Muscle of leg (tissue), 16 donors: ENCODE results near the gene RAB10. TPM values are rescaled to one million over a fixed set of nuclear protein-coding genes. Genes with fewer than 3 reads are reported as not detected.

Source experiments
- DNase-seq: peaks from one replicate; pipeline ENCODE4 v3.0.0; 2013
- H3K27ac ChIP-seq: one replicate; pipeline ENCODE4 v1.5.1; 2013; ENCODE audit warnings: mild to moderate bottlenecking, low read length, control low read depth
- H3K27me3 ChIP-seq: one replicate; pipeline ENCODE4 v1.6.1; 2013; ENCODE audit warnings: low read length; ENCODE audit not compliant: control insufficient read depth, insufficient read depth
- H3K36me3 ChIP-seq: one replicate; pipeline ENCODE4 v1.6.1; 2013; ENCODE audit warnings: low read length; ENCODE audit not compliant: control insufficient read depth, insufficient read depth
- H3K4me1 ChIP-seq: one replicate; pipeline ENCODE4 v1.6.1; 2013; ENCODE audit warnings: low read length; ENCODE audit not compliant: control insufficient read depth, insufficient read depth
- H3K4me3 ChIP-seq: one replicate; pipeline ENCODE4 v1.5.1; 2013; ENCODE audit warnings: low read length, control low read depth
- H3K9me3 ChIP-seq: replicated peaks from 2 replicates; pipeline ENCODE4 v1.6.1; 2013; ENCODE audit warnings: low read depth, low read length; ENCODE audit not compliant: control insufficient read depth
- WGBS: methylation state at CpG from one replicate; pipeline ENCODE4 v1.1.5; 2013; ENCODE audit warnings: missing lambda C conversion rate; ENCODE audit not compliant: insufficient coverage; 5-methylcytosine and 5-hydroxymethylcytosine counted together
- long read RNA-seq, 11 donors: transcript quantifications; one replicate each; lab custom pipeline, GENCODE V29; 2026
- polyA plus RNA-seq, 8 donors: library from polyadenylated mRNA; unstranded; fragments of 120-200 nt; gene quantifications; one replicate each; pipeline versions ENCODE4 v1.2.1 to v1.2.3, GENCODE V29; 2013; ENCODE audit warnings: inconsistent platforms in 1 of 8, low replicate concordance in 1 of 8; ENCODE audit not compliant: insufficient read length in 8 of 8, insufficient read depth in 1 of 8
- total RNA-seq: library from RNA; stranded (reverse); fragments of 120-200 nt; gene quantifications from one replicate; pipeline ENCODE4 v1.2.4, GENCODE V29; 2013

RAB10 gene
- 50.5 TPM for total RNA-seq
- 100 to 1,000 TPM in 4 of 8 donors, 10 to 100 TPM in 4; 69.6 to 107 (median 98.8) TPM for polyA plus RNA-seq
- long read RNA-seq, donor 1, transcript RAB10-201 (6 exons, 3,535 nt) = major isoform, 20 of 33 reads
- long read RNA-seq, donor 1, partial matches to known transcripts = 13 of 33 reads
- long read RNA-seq, donor 1, other reads (novel, unspliced or antisense) = 0 of 33 reads
- long read RNA-seq, donor 2, transcript RAB10-201 (6 exons, 3,535 nt) = major isoform, 6 of 6 reads
- long read RNA-seq, donor 2, partial matches to known transcripts = 0 of 6 reads
- long read RNA-seq, donor 2, other reads (novel, unspliced or antisense) = 0 of 6 reads
- long read RNA-seq, donor 3, transcript RAB10-201 (6 exons, 3,535 nt) = major isoform, 40 of 66 reads
- long read RNA-seq, donor 3, partial matches to known transcripts = 26 of 66 reads
- long read RNA-seq, donor 3, other reads (novel, unspliced or antisense) = 0 of 66 reads
- long read RNA-seq, donor 4, transcript RAB10-201 (6 exons, 3,535 nt) = major isoform, 20 of 29 reads
- long read RNA-seq, donor 4, partial matches to known transcripts = 9 of 29 reads
- long read RNA-seq, donor 4, other reads (novel, unspliced or antisense) = 0 of 29 reads
- long read RNA-seq, donor 5, transcript RAB10-201 (6 exons, 3,535 nt) = major isoform, 57 of 106 reads
- long read RNA-seq, donor 5, partial matches to known transcripts = 46 of 106 reads
- long read RNA-seq, donor 5, other reads (novel, unspliced or antisense) = 0 of 106 reads
- long read RNA-seq, donor 6, transcript RAB10-201 (6 exons, 3,535 nt) = major isoform, 57 of 122 reads
- long read RNA-seq, donor 6, partial matches to known transcripts = 65 of 122 reads
- long read RNA-seq, donor 6, other reads (novel, unspliced or antisense) = 0 of 122 reads
- long read RNA-seq, donor 7, transcript RAB10-201 (6 exons, 3,535 nt) = major isoform, 32 of 65 reads
- long read RNA-seq, donor 7, partial matches to known transcripts = 33 of 65 reads
- long read RNA-seq, donor 7, other reads (novel, unspliced or antisense) = 0 of 65 reads
- long read RNA-seq, donor 8, transcript RAB10-201 (6 exons, 3,535 nt) = major isoform, 25 of 46 reads
- long read RNA-seq, donor 8, partial matches to known transcripts = 20 of 46 reads
- long read RNA-seq, donor 8, other reads (novel, unspliced or antisense) = 0 of 46 reads
- long read RNA-seq, donor 9, transcript RAB10-201 (6 exons, 3,535 nt) = major isoform, 29 of 42 reads
- long read RNA-seq, donor 9, partial matches to known transcripts = 13 of 42 reads
- long read RNA-seq, donor 9, other reads (novel, unspliced or antisense) = 0 of 42 reads
- long read RNA-seq, donor 10, transcript RAB10-201 (6 exons, 3,535 nt) = major isoform, 34 of 59 reads
- long read RNA-seq, donor 10, partial matches to known transcripts = 25 of 59 reads
- long read RNA-seq, donor 10, other reads (novel, unspliced or antisense) = 0 of 59 reads
- long read RNA-seq, donor 11, transcript RAB10-201 (6 exons, 3,535 nt) = major isoform, 24 of 197 reads
- long read RNA-seq, donor 11, partial matches to known transcripts = 173 of 197 reads
- long read RNA-seq, donor 11, other reads (novel, unspliced or antisense) = 0 of 197 reads

GRCh38 chr2:26033818-26034636, at the start of gene RAB10:
Gene RAB10, plus strand, starts transcription at chr2:26034084. Its CDS starts 525 bp downstream, at chr2:26034609.
- H3K4me1 ChIP-seq = peaks cover 14% of the 10 kb centered on the region
- peak within 1 kb of the TSS; percentile 97 for H3K27ac ChIP-seq
- H3K4me3 ChIP-seq = peak within 1 kb of the TSS; percentile 98
- peak; percentile 100 for DNase-seq
- WGBS = under 1% methylated on average over 87 of the region's 94 CpGs
- H3K9me3 ChIP-seq = no peaks in the 10 kb centered on the region
- peaks cover 4% of the 10 kb centered on the region for H3K36me3 ChIP-seq
- no peaks in the 10 kb centered on the region for H3K27me3 ChIP-seq

GRCh38 chr2:25988134-25988533, 45.8 kb upstream of the RAB10 start:
- WGBS = 84% methylated on average over 9 of the region's 9 CpGs

GRCh38 chr2:25989154-25989553, 44.7 kb upstream of the RAB10 start:
- WGBS = no CpG with 5 or more reads among the region's 4 CpGs
- no peaks in the 10 kb centered on the region for H3K4me1 ChIP-seq
- H3K9me3 ChIP-seq = no peaks in the 10 kb centered on the region
- no peak overlapping the region for H3K4me3 ChIP-seq
- no peak overlapping the region for H3K27ac ChIP-seq
- H3K36me3 ChIP-seq = no peaks in the 10 kb centered on the region
- no peaks in the 10 kb centered on the region for H3K27me3 ChIP-seq
- DNase-seq = no peak

More at GRCh38 chr2:25988134-25988533, 45.8 kb upstream of the RAB10 start:
- Histone ChIP-seq H3K9me3 (no peaks in the 10 kb centered on the region), H3K27me3 (no peaks in the 10 kb centered on the region), H3K36me3 (no peaks in the 10 kb centered on the region), H3K27ac (no peak overlapping the region), H3K4me3 (no peak overlapping the region), H3K4me1 (no peaks in the 10 kb centered on the region)
- no peak for DNase-seq

GRCh38 chr2:25991965-25992364, 41.9 kb upstream of the RAB10 start:
- no peak for DNase-seq
- H3K4me3 ChIP-seq = no peak overlapping the region
- H3K27ac ChIP-seq = no peak overlapping the region
- no peaks in the 10 kb centered on the region for H3K4me1 ChIP-seq
- H3K9me3 ChIP-seq = no peaks in the 10 kb centered on the region
- H3K27me3 ChIP-seq = no peaks in the 10 kb centered on the region
- 33% methylated on average over 1 of the region's 3 CpGs for WGBS
- no peaks in the 10 kb centered on the region for H3K36me3 ChIP-seq

GRCh38 chr2:25992556-25992955, 41.3 kb upstream of the RAB10 start:
- Histone ChIP-seq H3K36me3 (no peaks in the 10 kb centered on the region), H3K27me3 (peaks cover 1% of the 10 kb centered on the region), H3K4me3 (no peak overlapping the region), H3K9me3 (no peaks in the 10 kb centered on the region), H3K27ac (no peak overlapping the region), H3K4me1 (no peaks in the 10 kb centered on the region)
- DNase-seq = no peak
- WGBS = 86% methylated on average over 3 of the region's 8 CpGs

- Histone ChIP-seq H3K27me3 (peaks cover 4% of the 10 kb centered on the region), H3K4me1 (no peaks in the 10 kb centered on the region), H3K36me3 (no peaks in the 10 kb centered on the region), H3K27ac (no peak overlapping the region), H3K4me3 (no peak overlapping the region), H3K9me3 (no peaks in the 10 kb centered on the region)
- WGBS = 63% methylated on average over 4 of the region's 5 CpGs
- no peak for DNase-seq
Measured at GRCh38 chr2:25993049-25993448, 40.8 kb upstream of the RAB10 start.

- H3K9me3 ChIP-seq = no peaks in the 10 kb centered on the region
- H3K27ac ChIP-seq = no peak overlapping the region
- DNase-seq = no peak
- H3K4me3 ChIP-seq = no peak overlapping the region
- no peaks in the 10 kb centered on the region for H3K4me1 ChIP-seq
- 92% methylated on average over 12 of the region's 15 CpGs for WGBS
- H3K27me3 ChIP-seq = peaks cover 4% of the 10 kb centered on the region
- H3K36me3 ChIP-seq = no peaks in the 10 kb centered on the region
Measured at GRCh38 chr2:25994509-25994908, 39.4 kb upstream of the RAB10 start.

- Histone ChIP-seq H3K36me3 (no peaks in the 10 kb centered on the region), H3K4me1 (peaks cover 6% of the 10 kb centered on the region), H3K4me3 (no peak overlapping the region), H3K27ac (no peak overlapping the region), H3K27me3 (peaks cover 4% of the 10 kb centered on the region), H3K9me3 (no peaks in the 10 kb centered on the region)
- WGBS = no CpG with 5 or more reads among the region's 1 CpG
- no peak for DNase-seq
Measured at GRCh38 chr2:25996844-25997243, 37.0 kb upstream of the RAB10 start.
